Caco-2 (cell line): ENCODE measurements around the gene ERGIC1. TPM values are rescaled to one million over a fixed set of nuclear protein-coding genes. Genes with fewer than 3 reads are reported as not detected.
A peak's percentile ranks its signal among the peaks of the same experiment; 100 is the strongest.

ENCODE experiments used
- BruUV-seq: library from RNA; stranded (reverse); fragments of 400-500 nt; replicated peaks from 2 replicates; lab custom pipeline; 2021; lab: Mats Ljungman, UMichigan
- CTCF ChIA-PET: fragments of 300-600 bp; sonication (Branson Sonifier 250); formaldehyde crosslinking; loops from one replicate; lab custom pipeline; 2022; ENCODE audit warnings: antibody characterized with exemption; lab: Charles Lee
- POLR2A ChIA-PET: fragments of 300-600 bp; sonication (Branson Sonifier 250); formaldehyde crosslinking; loops from one replicate; lab custom pipeline; 2022; ENCODE audit warnings: antibody characterized with exemption; lab: Charles Lee
- DNase-seq, 2 experiments: peaks; one replicate each; pipeline versions ENCODE4 v3.0.0 to v3.0.0-alpha.2; 2020 to 2022
- H3K27me3 ChIP-seq: replicated peaks from 2 replicates; pipeline ENCODE4 v1.6.0; 2011; ENCODE audit warnings: low read length; ENCODE audit not compliant: control insufficient read depth, insufficient read depth
- H3K36me3 ChIP-seq: 2 replicates; pipeline ENCODE4 v1.5.1; 2011; ENCODE audit warnings: low read length; ENCODE audit not compliant: control insufficient read depth, insufficient read depth
- H3K4me1 ChIP-seq: fragments of 250-450 bp; sonication (Bioruptor Pico); 2 replicates; pipeline ENCODE4 v1.5.1; 2020; ENCODE audit warnings: mild to moderate bottlenecking
- H3K4me3 ChIP-seq: 2 replicates; pipeline ENCODE4 v1.5.1; 2011; ENCODE audit warnings: low read depth, mild to moderate bottlenecking, control low read depth, low read length
- H3K9me3 ChIP-seq: fragments of 250-450 bp; sonication (Bioruptor Pico); 2 replicates; pipeline ENCODE4 v1.5.1; 2020; ENCODE audit warnings: mild to moderate bottlenecking, moderate library complexity
- H3K27ac Mint-ChIP-seq: one replicate; pipeline ENCODE4 v1.8.0; 2022; ENCODE audit warnings: mixed read lengths; ENCODE audit not compliant: unreplicated experiment
- H3K27me3 Mint-ChIP-seq: one replicate; pipeline ENCODE4 v1.8.0; 2022; ENCODE audit warnings: mixed read lengths; ENCODE audit not compliant: insufficient read depth, unreplicated experiment
- H3K36me3 Mint-ChIP-seq: one replicate; pipeline ENCODE4 v1.8.0; 2022; ENCODE audit warnings: mild to moderate bottlenecking, mixed read lengths; ENCODE audit not compliant: insufficient read depth, unreplicated experiment
- H3K4me1 Mint-ChIP-seq: one replicate; pipeline ENCODE4 v1.8.0; 2022; ENCODE audit warnings: low read depth, mixed read lengths; ENCODE audit not compliant: unreplicated experiment
- H3K4me3 Mint-ChIP-seq: one replicate; pipeline ENCODE4 v1.8.0; 2022; ENCODE audit warnings: mild to moderate bottlenecking, moderate library complexity, mixed read lengths; ENCODE audit not compliant: unreplicated experiment
- H3K9me3 Mint-ChIP-seq: one replicate; pipeline ENCODE4 v1.8.0; 2022; ENCODE audit warnings: mixed read lengths; ENCODE audit not compliant: unreplicated experiment
- intact Hi-C: fragments of 100-400 bp; cut with micrococcal nuclease; formaldehyde crosslinking; loops from one replicate; pipeline ENCODE4 v1.10.0; 2022; ENCODE audit not compliant: unreplicated experiment
- total RNA-seq: library from RNA; stranded (reverse); gene quantifications from 2 replicates; pipeline ENCODE4 v1.2.3, GENCODE V29; 2022
- TF ChIP-seq, protein P1 (sequence below), 2 experiments: fragments of 200-600 bp in 1 of 2; IDR thresholded peaks; 1 replicate in 1 of 2; 2 replicates in 1 of 2; pipeline versions ENCODE4 v1.5.1 to v1.8.0; 2011 to 2022; ENCODE audit warnings: antibody characterized with exemption in 1 of 2, control low read depth in 1 of 2, inconsistent platforms in 1 of 2, low read depth in 1 of 2, low read length in 1 of 2, mild to moderate bottlenecking in 1 of 2, moderate library complexity in 1 of 2; ENCODE audit not compliant: insufficient read depth in 1 of 2, severe bottlenecking in 1 of 2, unreplicated experiment in 1 of 2

Gene ERGIC1
- total RNA-seq, 1 experiment from 2014 or later = 161 TPM

DNA sequence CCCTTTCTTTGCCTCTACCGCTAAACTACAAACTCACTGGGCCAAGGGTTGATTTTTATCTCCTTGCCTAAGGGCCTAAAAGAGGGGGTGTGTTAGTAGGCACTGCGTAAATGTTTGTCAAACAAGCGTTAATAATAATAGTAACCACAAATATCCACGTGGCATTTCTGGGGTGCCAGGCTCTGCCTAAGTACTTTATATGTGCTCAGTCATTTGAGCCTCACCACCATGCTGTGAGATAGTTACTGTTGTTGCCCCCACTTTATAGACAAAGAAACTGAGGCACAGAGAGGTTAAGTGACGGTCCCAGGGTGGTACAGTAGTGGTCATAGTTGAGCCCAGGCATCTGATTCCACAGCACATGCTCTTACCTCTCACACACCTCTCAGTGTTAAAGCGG lies 52.4 kb downstream of the ERGIC1 start:
- Mint-ChIP-seq H3K9me3 (no peaks in the 10 kb centered on the region), H3K27me3 (no peaks in the 10 kb centered on the region), H3K4me3 (no peak overlapping the region), H3K4me1 (peaks cover 13% of the 10 kb centered on the region), H3K27ac (peak overlapping the region; percentile 37), H3K36me3 (peaks cover 47% of the 10 kb centered on the region)
- H3K4me3 ChIP-seq = no peak overlapping the region
- POLR2A ChIA-PET = interaction anchor here (1.2 kb wide), 1 partner anchor 19 kb away, joined by 3 read pairs; no protein-coding TSS in a partner anchor
- no peak for DNase-seq
- BruUV-seq = no TSS peak
- no peaks in the 10 kb centered on the region for H3K27me3 ChIP-seq
- intact Hi-C loops = loop anchor here (2.0 kb wide), 1 partner anchor 16 kb away; no protein-coding TSS in a partner anchor
- peaks cover 14% of the 10 kb centered on the region for H3K4me1 ChIP-seq
- TF ChIP-seq, protein P1, sequence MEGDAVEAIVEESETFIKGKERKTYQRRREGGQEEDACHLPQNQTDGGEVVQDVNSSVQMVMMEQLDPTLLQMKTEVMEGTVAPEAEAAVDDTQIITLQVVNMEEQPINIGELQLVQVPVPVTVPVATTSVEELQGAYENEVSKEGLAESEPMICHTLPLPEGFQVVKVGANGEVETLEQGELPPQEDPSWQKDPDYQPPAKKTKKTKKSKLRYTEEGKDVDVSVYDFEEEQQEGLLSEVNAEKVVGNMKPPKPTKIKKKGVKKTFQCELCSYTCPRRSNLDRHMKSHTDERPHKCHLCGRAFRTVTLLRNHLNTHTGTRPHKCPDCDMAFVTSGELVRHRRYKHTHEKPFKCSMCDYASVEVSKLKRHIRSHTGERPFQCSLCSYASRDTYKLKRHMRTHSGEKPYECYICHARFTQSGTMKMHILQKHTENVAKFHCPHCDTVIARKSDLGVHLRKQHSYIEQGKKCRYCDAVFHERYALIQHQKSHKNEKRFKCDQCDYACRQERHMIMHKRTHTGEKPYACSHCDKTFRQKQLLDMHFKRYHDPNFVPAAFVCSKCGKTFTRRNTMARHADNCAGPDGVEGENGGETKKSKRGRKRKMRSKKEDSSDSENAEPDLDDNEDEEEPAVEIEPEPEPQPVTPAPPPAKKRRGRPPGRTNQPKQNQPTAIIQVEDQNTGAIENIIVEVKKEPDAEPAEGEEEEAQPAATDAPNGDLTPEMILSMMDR (IDR thresholded peaks at IDR 0.05; ENCODE audit: insufficient read depth in 1 of 2, low read depth in 1 of 2, low read length in 1 of 2, severe bottlenecking in 1 of 2, unreplicated experiment in 1 of 2) = no peak
- CTCF ChIA-PET = interaction anchor here (1.3 kb wide), 1 partner anchor 27 kb away, joined by 4 read pairs; no protein-coding TSS in a partner anchor
- H3K36me3 ChIP-seq = no peaks in the 10 kb centered on the region; the same call in none of the 2 replicates
- H3K9me3 ChIP-seq = no peaks in the 10 kb centered on the region

DNA sequence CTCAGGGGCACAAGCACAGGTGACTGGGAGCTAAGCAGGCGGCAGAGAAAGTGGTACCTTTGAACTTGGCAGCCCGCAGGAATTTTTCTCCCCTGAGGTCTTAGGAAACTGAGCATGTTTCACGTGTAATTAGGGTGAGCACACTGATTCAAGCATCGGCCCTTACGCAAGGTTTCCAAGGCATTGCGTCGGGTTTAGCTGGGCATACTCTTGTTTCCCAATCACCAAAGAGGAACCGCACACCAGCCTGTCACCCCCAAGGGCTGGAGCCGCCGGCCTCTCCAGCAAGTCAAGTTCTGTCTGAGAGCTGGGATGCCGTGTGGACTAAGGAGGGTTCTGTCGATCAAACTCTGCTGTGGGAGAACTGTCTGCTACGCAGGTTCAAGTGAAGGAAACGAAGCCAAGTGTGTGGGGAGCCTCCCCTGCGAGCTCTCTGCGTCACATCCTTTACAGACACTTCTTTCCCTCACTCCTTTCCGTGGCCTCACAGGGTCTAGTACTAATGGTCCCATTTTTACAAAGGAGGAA lies 53.0 kb downstream of the ERGIC1 start:
- no TSS peak for BruUV-seq
- TF ChIP-seq, protein P1 (IDR thresholded peaks at IDR 0.05; ENCODE audit: insufficient read depth in 1 of 2, low read depth in 1 of 2, low read length in 1 of 2, severe bottlenecking in 1 of 2, unreplicated experiment in 1 of 2) = no peak
- peaks cover 14% of the 10 kb centered on the region for H3K4me1 ChIP-seq
- CTCF ChIA-PET = interaction anchor here (1.3 kb wide), 1 partner anchor 28 kb away, joined by 4 read pairs; no protein-coding TSS in a partner anchor
- peaks cover 46% of the 10 kb centered on the region for H3K36me3 Mint-ChIP-seq
- no peaks in the 10 kb centered on the region; the same call in none of the 2 replicates for H3K36me3 ChIP-seq
- POLR2A ChIA-PET = interaction anchor here (1.2 kb wide), 1 partner anchor 19 kb away, joined by 3 read pairs; no protein-coding TSS in a partner anchor
- no peaks in the 10 kb centered on the region for H3K9me3 ChIP-seq
- no peaks in the 10 kb centered on the region for H3K27me3 ChIP-seq
- DNase-seq = peak; percentile 65 to 69
- no peaks in the 10 kb centered on the region for H3K9me3 Mint-ChIP-seq
- H3K27ac Mint-ChIP-seq = peak overlapping the region; percentile 40
- no peak overlapping the region for H3K4me3 Mint-ChIP-seq
- H3K27me3 Mint-ChIP-seq = no peaks in the 10 kb centered on the region
- H3K4me3 ChIP-seq = no peak overlapping the region
- H3K4me1 Mint-ChIP-seq = peaks cover 19% of the 10 kb centered on the region
- intact Hi-C loops = loop anchor here (2.0 kb wide), 1 partner anchor 16 kb away; no protein-coding TSS in a partner anchor

DNA sequence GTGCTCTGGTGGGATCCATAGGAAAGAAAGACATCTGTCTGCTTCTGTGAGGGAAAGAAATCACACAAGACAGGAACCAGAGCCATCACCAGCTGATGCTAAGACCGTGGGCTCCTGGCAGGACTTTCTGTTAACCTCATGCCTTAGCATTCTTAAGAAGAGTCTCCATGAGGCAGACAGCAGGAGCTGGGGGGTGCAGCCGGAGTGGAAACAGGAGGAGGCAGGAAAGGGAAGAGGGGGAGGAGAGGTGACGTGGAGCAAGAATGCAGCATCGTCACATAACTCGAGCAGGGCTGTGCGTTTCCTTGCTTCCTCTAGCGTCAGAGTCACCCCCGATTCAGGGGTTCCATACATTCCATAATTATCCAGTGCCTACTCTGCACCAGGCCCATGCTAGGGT lies 53.6 kb downstream of the ERGIC1 start:
- ChIA-PET POLR2A (no interaction called here), CTCF (interaction anchor here (1.3 kb wide), 1 partner anchor 29 kb away, joined by 4 read pairs; no protein-coding TSS in a partner anchor)
- no peak for DNase-seq
- BruUV-seq = no TSS peak
- Histone ChIP-seq H3K9me3 (no peaks in the 10 kb centered on the region), H3K4me3 (no peak overlapping the region), H3K4me1 (peaks cover 14% of the 10 kb centered on the region), H3K27me3 (no peaks in the 10 kb centered on the region), H3K36me3 (peaks cover 2% of the 10 kb centered on the region)
- Mint-ChIP-seq H3K9me3 (no peaks in the 10 kb centered on the region), H3K4me1 (peaks cover 20% of the 10 kb centered on the region), H3K4me3 (no peak overlapping the region), H3K27me3 (no peaks in the 10 kb centered on the region), H3K27ac (peak overlapping the region; percentile 40), H3K36me3 (peaks cover 46% of the 10 kb centered on the region)
- TF ChIP-seq, protein P1 (IDR thresholded peaks at IDR 0.05; ENCODE audit: insufficient read depth in 1 of 2, low read depth in 1 of 2, low read length in 1 of 2, severe bottlenecking in 1 of 2, unreplicated experiment in 1 of 2) = no peak
- intact Hi-C loops = loop anchor here (2.0 kb wide), 1 partner anchor 15 kb away; no protein-coding TSS in a partner anchor
